Measurements from ENCODE around the gene NCOR2. TPM values are rescaled to one million over a fixed set of nuclear protein-coding genes. Genes with fewer than 3 reads are reported as not detected.

The NCOR2 gene
- total and polyA plus RNA-seq, 9 donors = 18.2 to 376 (median 265) TPM

- Histone ChIP-seq H3K4me1 (ENCODE audit: insufficient read depth) (no peaks in the 10 kb centered on the region), H3K36me3 (no peaks in the 10 kb centered on the region)
These were observed 35.7 kb upstream of the NCOR2 start for GRCh38 chr12:124603100-124603541.

DNA sequence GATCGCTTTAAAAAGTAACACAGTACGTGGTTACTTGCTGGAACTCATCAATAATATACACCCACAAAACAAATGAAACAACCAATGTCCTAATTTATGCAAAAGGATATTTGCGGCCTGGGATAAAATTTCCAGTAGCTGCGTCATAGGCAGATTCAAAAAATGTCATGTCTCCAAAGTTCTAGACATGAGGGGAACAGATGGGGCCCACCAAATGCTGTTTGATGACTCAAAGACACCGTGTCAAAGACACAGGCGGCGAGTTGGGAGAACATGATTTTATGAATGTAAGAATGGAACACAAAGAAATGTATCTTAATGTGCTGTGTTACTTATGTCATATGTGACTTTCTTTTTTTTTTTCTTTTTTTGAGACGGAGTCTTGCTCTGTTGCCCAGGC lies 34.3 kb upstream of the NCOR2 start:
- Histone ChIP-seq H3K4me1 (ENCODE audit: insufficient read depth) (no peaks in the 10 kb centered on the region), H3K9me3 (no peaks in the 10 kb centered on the region), H3K4me3 (no peak overlapping the region), H3K27ac (no peak overlapping the region), H3K27me3 (no peaks in the 10 kb centered on the region), H3K36me3 (no peaks in the 10 kb centered on the region)
- WGBS, 3 donors = 86 to 89% (median 88%) methylated on average over 8 of the region's 8 CpGs
- intact Hi-C loops (cut with DNase I) = no loop called here
- no peak for DNase-seq
- TF ChIP-seq EP300 (IDR thresholded peaks at IDR 0.05) (no peak), POLR2A (IDR thresholded peaks at IDR 0.05) (no peak), CTCF (IDR thresholded peaks at IDR 0.05) (no peak)

More at GRCh38 chr12:124603100-124603541, 35.7 kb upstream of the NCOR2 start:
- H3K27ac ChIP-seq = no peak overlapping the region
- TF ChIP-seq POLR2A (IDR thresholded peaks at IDR 0.05) = no peak
- TF ChIP-seq CTCF (IDR thresholded peaks at IDR 0.05) = no peak
- TF ChIP-seq EP300 (IDR thresholded peaks at IDR 0.05) = no peak
- intact Hi-C loops (cut with DNase I) = no loop called here
- no peaks in the 10 kb centered on the region for H3K9me3 ChIP-seq
- no peak for DNase-seq
- no peak overlapping the region for H3K4me3 ChIP-seq
- WGBS, 3 donors = 74 to 79% (median 77%) methylated on average over 12 of the region's 12 CpGs
- no peaks in the 10 kb centered on the region for H3K27me3 ChIP-seq

- TF ChIP-seq POLR2A (IDR thresholded peaks at IDR 0.05) = no peak
- no peak for TF ChIP-seq EP300 (IDR thresholded peaks at IDR 0.05)
- TF ChIP-seq CTCF (IDR thresholded peaks at IDR 0.05) = no peak
- intact Hi-C loops (cut with DNase I) = no loop called here
These were observed 31.9 kb upstream of the NCOR2 start for GRCh38 chr12:124599074-124599999.

DNA sequence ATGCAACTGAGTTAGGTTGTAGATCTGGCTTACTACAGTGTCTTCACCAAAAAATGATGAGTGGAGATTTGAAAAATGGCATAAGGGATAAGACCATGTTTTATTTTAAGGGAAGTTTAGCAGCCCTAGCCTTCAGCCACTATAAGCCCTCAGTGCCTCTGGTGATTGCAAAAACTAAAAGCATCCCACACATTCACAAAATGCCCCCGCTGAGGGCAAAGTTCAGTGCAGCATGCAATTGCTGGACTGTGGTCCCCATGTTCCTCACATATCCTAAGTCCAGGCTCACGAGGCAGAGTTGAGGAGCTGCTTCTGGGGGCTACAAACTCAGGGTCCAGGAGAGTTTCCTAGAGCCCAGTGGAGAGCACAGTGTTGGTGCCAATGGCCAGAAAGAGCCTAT lies 29.6 kb upstream of the NCOR2 start:
- Histone ChIP-seq H3K9me3 (no peaks in the 10 kb centered on the region), H3K4me1 (ENCODE audit: insufficient read depth) (no peaks in the 10 kb centered on the region)

More at GRCh38 chr12:124599074-124599999, 31.9 kb upstream of the NCOR2 start:
- Histone ChIP-seq H3K9me3 (no peaks in the 10 kb centered on the region), H3K27me3 (no peaks in the 10 kb centered on the region), H3K4me3 (no peak overlapping the region), H3K27ac (no peak overlapping the region), H3K4me1 (ENCODE audit: insufficient read depth) (no peaks in the 10 kb centered on the region), H3K36me3 (no peaks in the 10 kb centered on the region)
- DNase-seq = no peak
- WGBS, 3 donors = 82 to 88% (median 83%) methylated on average over 10 of the region's 10 CpGs

More for the DNA sequence above, 29.6 kb upstream of the NCOR2 start:
- Histone ChIP-seq H3K36me3 (no peaks in the 10 kb centered on the region), H3K27ac (no peak overlapping the region), H3K27me3 (no peaks in the 10 kb centered on the region), H3K4me3 (no peak overlapping the region)
- intact Hi-C loops (cut with DNase I) = no loop called here
- 77 to 88% (median 79%) methylated on average over 2 of the region's 2 CpGs for WGBS, 3 donors
- TF ChIP-seq POLR2A (IDR thresholded peaks at IDR 0.05) = no peak
- TF ChIP-seq EP300 (IDR thresholded peaks at IDR 0.05) = no peak
- TF ChIP-seq CTCF (IDR thresholded peaks at IDR 0.05) = no peak
- DNase-seq = no peak

Measured in ovary (tissue), 9 donors.